NOMO-1 (cell line): Measurements from ENCODE around the gene HDAC4.

Source experiments
- DNase-seq, 2 experiments: peaks; one replicate each; lab custom pipeline; 2025; ENCODE audit not compliant: unreplicated experiment in 2 of 2; lab: John Stamatoyannopoulos, UW

The HDAC4 gene

DNA sequence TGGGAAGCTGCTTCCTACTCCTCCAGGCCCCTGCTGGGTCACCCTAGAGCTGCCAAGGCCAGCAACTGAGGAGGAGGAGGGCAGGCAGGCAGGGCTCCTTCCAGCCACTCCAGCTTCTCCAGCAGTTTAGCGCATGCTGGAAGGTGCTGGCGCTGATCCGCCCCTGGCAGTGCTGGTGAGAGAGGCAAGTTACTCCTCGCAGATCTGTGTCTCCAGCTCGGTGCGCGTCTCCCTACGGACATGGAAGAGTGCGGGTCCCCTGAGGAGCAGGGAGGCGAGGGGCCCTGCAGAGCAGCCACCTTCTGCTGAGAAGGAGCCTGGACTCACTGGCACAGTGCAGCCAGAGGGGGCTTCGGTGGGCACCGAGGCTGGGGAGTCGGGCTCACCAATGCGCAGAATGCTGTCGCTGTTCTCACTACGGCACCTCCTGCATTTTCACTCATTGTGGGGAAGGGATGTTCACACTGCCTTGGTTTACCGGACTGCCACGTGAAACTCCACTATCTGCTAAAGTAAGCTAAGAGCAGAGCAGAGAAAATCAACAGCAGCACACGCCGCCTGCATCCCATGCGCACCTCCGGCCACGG lies 206.0 kb downstream of the HDAC4 start:
- DNase-seq: no peak

DNA sequence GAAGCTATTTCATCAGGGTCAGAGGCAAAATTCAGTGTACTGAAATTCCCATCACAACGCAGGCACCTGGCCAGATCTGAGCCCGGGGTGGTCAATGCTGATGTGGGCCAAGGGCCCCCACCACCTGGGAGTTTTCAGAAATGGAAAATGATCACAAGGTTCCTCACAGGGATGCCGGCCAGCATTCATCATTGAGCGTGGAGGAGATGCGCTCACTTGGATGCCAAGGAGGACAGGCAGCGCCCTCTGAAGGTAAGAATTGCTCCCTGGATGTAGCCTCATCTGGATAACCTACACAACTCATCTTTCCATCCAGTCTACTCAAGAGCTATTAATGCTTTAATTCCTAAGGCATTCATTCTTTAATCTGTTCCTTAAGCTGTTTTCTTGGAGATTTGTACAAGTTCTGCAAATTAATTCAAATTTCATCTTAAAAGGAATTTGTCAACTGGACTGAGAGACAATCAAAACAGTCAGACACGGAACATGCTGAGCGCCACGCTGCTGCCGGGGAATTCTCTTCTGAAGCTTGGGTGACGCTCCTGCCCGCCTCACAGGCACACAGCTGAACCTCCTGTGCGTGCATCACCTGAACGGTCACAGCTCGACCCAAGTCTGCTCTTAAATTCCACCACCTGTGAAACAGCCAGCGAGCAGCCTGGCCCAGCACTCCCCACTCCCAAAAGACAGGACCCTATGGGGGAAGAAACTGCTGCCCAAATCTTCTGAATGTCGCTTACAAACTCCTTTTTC lies 206.7 kb downstream of the HDAC4 start:
- DNase-seq: no peak

DNA sequence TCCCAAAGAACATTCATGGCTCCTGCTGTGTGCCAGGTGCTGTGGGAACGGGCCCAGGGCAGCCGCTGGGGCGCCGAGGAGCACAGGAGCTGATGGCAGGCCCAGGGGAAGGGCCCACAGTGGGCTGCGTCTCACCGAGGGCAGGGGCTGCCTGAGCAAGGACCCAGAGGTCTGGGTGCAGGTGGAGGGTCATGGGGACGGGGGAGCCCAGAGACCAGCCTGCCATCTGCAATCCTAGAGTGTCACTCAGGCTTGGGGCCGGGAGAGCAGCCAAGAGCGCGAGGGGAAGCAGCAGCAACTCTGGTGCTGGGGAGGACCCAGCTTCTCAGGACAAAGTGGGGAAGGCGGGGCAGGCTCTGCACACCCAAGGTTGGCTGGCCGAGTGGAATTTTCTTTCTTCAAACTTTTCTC lies 207.4 kb downstream of the HDAC4 start:
- no peak for DNase-seq

DNA sequence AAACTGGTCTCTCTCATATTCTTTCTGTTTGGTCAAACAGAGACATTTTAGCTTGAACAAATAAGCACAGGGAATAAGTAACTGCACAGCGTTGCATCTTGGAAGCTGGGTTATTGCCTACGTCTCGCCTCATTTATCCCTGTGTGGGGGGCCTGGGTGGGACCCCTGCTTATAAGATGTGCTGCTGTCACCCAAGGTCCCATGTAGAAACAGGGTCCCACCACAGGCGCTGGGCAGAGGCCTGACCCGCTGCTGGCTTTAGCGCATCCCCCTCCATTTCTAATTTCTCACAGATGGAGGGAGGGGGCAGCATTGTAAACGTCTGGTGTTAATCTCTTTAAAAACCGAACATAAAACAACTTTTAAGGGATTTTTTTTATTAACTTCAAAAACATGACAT lies 207.8 kb downstream of the HDAC4 start:
- DNase-seq: no peak

DNA sequence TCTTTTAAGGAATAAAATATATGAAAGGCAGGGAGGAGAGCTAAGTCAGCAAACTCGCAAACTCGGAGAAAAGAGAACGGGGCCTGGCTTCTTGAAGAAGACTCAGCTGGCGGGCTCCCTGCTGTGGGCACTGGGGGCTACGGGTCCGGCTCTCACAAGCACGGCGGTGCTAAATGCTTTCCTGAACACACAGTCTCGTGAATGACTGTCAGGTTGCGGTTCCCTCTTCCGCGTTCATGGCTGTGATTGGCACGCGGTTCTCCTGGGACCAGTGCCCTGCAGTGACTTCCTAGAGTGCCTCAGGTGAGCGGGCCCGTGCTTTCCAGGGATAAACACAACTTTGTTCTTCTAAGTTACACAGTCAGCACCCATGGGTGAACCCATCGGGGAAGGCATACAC lies 208.4 kb downstream of the HDAC4 start:
- DNase-seq: no peak

GRCh38 chr2:239190921-239191885 lies 209.6 kb downstream of the HDAC4 start:
- no peak for DNase-seq

GRCh38 chr2:239190361-239190760 lies 210.5 kb downstream of the HDAC4 start:
- no peak for DNase-seq

DNA sequence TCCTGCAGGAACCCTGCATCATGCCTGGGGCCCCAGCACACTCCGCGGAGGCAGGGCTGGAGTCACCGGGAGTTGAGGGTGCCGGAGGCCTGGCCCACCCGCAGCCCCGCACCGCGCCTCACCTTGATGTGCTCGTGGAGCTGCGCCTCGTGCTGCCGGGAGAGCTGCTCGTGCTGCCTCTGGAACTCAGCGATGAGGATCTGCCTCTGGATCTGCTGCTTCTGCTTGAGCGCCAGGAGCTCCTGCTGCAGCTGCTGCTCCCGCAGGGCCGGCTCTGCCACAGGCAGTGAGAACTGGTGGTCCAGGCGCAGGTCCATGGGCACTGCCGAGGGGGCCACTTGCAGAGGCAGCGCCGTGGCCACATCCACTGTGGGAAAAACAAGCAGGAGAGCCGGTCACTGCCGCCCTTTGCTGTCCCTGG lies 211.1 kb downstream of the HDAC4 start:
- DNase-seq: no peak

- DNase-seq: no peak
Observed at GRCh38 chr2:239188536-239188935, 212.3 kb downstream of the HDAC4 start.

GRCh38 chr2:239187464-239188253 lies 213.2 kb downstream of the HDAC4 start:
- DNase-seq: no peak

DNA sequence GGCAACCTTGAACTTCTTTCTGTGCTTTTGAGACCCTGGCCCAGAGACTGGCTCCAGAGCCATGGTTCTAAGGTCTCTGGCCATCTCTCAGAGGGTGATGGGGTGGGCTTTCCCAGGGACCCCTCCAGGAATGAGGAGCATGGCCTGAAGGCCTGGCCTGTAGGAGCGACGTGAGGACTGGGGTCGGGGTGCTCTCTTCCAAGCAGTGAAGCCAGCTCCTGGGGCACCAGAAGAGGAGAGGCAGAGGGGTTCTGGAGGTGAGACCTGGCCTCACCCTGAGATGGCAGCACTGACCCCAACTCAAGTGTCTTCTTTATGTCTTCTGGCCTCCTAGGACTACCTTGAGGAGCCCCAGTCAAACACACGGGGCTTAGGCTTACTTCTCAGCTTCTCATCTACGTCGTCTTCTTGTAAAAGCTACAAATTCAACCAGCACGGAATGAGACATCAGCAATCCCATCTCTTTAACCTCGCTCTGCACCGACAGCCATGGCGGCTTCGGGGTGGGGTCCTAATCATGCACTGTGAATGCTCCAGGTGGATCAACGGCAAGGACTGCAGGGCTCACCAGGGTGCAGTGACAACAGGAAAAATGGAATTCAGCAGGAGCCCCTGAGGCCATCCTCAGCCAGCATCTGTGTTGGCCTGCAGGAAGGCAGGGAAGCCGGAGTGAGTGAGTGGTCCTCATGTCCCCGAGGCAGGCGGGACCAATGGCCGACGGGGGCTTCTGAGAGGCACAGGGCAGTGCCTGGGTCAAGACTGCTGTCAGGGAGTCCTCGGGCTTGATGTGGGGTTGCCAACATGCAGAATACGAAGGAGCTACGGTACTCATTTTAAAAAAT lies 214.1 kb downstream of the HDAC4 start:
- no peak for DNase-seq

- no peak for DNase-seq
Observed at GRCh38 chr2:239184968-239185903, 215.6 kb downstream of the HDAC4 start.

DNA sequence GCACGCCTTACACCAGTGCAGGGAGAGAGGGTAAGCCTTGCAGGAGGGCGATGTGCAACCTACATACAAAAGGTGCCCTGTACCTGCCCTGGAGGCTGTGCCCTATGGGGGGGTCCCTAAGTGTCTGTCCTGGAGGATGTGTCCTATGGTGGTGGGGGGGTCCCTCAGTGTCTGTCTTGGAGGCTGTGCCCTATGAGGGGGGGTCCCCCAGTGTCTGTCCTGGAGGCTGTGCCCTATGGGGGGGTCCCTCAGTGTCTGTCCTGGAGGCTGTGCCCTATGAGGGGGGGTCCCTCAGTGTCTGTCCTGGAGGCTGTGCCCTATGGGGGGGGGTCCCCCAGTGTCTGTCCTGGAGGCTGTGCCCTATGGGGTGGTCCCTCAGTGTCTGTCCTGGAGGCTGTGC lies 216.6 kb downstream of the HDAC4 start:
- no peak for DNase-seq

- no peak for DNase-seq
Observed at GRCh38 chr2:239182981-239183791, 217.6 kb downstream of the HDAC4 start.

GRCh38 chr2:239181903-239182581 lies 218.8 kb downstream of the HDAC4 start:
- no peak for DNase-seq

DNA sequence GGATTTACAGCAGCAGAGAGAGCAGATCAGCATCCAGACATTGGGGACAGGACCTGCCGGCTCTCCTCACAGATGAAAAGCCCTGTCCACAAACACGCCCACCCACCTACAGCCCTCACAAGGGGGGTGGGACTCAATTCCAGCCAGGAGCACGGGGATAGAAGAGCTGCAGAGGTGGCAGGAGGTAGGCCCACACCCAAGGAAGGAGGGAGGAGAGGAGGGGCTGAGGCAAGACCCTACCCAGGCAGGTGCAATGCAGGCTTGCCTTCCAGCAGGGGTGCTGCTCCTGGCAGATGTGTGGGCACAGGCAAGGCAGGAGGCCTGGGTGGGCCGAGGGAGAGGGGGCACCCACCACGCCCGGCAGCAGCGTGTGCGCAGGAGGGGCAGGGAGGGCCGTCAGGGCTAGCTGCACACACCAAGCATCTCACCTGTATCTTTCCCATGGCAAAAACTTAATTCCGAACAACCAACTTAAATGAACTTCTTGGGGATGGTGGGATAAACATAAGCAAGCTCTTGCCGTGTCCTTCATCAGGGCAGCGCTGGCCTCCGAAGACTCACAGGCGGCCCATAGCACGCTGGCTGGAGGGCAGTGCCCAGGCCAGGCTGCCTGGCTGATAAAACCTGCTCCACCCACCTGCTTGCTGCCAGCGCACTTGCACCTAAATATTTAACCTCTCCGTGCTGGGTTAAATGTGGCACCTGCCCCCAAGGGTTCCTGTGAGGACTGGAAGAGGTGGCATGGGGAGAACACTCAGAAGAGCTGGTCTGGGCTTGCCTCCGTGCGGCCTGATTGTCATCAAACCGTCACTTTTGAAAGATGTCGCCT lies 219.5 kb downstream of the HDAC4 start:
- DNase-seq: no peak
